ENCODE measurements around the gene FASTKD2.

GRCh38 chr2:206836722-206837121, 71.3 kb downstream of the FASTKD2 start:
- TF ChIP-seq CTCF (IDR thresholded peaks at IDR 0.05) (no peak), ZFX (IDR thresholded peaks at IDR 0.05; ENCODE audit: borderline replicate concordance) (no peak)

All from 22Rv1 (cell line).